LNCaP clone FGC (cell line): ENCODE data around the gene CD36.

ENCODE experiments used
- DNase-seq: peaks from one replicate; pipeline ENCODE4 v3.0.0-alpha.2; 2011; ENCODE audit warnings: low read depth
- H3K4me3 ChIP-seq: 2 replicates; pipeline ENCODE4 v1.5.1; 2011; ENCODE audit warnings: mild to moderate bottlenecking, low read depth, low read length, control low read depth
- CTCF ChIP-seq: IDR thresholded peaks from 2 replicates; pipeline ENCODE4 v1.5.1; 2012; ENCODE audit warnings: mild to moderate bottlenecking; ENCODE audit not compliant: control insufficient read depth, insufficient read depth; ENCODE audit errors: extremely low read depth

Gene CD36

GRCh38 chr7:80632819-80633218 lies 5.6 kb upstream of the CD36 start:
- DNase-seq: no peak
- TF ChIP-seq CTCF: no peak

GRCh38 chr7:80634505-80634904 lies 3.9 kb upstream of the CD36 start:
- TF ChIP-seq CTCF: no peak
- DNase-seq: no peak
- no peak overlapping the region for H3K4me3 ChIP-seq

More at GRCh38 chr7:80632819-80633218, 5.6 kb upstream of the CD36 start:
- H3K4me3 ChIP-seq: no peak overlapping the region

- no peak overlapping the region for H3K4me3 ChIP-seq
- TF ChIP-seq CTCF: no peak
- DNase-seq: no peak
Observed at GRCh38 chr7:80635533-80635932, 2.9 kb upstream of the CD36 start.

- no peak for TF ChIP-seq CTCF
- no peak overlapping the region for H3K4me3 ChIP-seq
- DNase-seq: no peak
Observed at GRCh38 chr7:80635998-80636397, 2.4 kb upstream of the CD36 start.

- H3K4me3 ChIP-seq: no peak overlapping the region
- TF ChIP-seq CTCF: no peak
- no peak for DNase-seq
Observed at GRCh38 chr7:80636709-80637108, 1.7 kb upstream of the CD36 start.

GRCh38 chr7:80637454-80637853 lies 988 bp upstream of the CD36 start:
- TF ChIP-seq CTCF: no peak
- H3K4me3 ChIP-seq: no peak overlapping the region
- DNase-seq: no peak

GRCh38 chr7:80639011-80639410 lies 569 bp downstream of the CD36 start:
- no peak for DNase-seq
- no peak overlapping the region for H3K4me3 ChIP-seq
- no peak for TF ChIP-seq CTCF
